Astrocyte of the cerebellum (primary cell): ENCODE measurements around the gene PAPSS1.
"Not testable (repeated sequence)": the region's sequence is repeated elsewhere in the genome, so short reads cannot be mapped to it uniquely, and the experiment has no call there.

ENCODE experiments used
- DNase-seq: peaks from one replicate; pipeline ENCODE4 v3.0.0-alpha.2; 2011; ENCODE audit warnings: low read depth
- H3K4me3 ChIP-seq: 2 replicates; pipeline ENCODE4 v1.5.1; 2011; ENCODE audit warnings: mild to moderate bottlenecking, low read depth, low read length, moderate library complexity
- in situ Hi-C: cut with HindIII; loops from 2 replicates; pipeline ENCODE4 v1.10.0; 2017; ENCODE audit warnings: low sequenced_read_pairs
- TF ChIP-seq, protein P1 (sequence below): IDR thresholded peaks from 2 replicates; pipeline ENCODE4 v1.5.1; 2012; ENCODE audit warnings: low read length, low read depth, moderate library complexity, mild to moderate bottlenecking; ENCODE audit errors: missing control alignments

PAPSS1 gene

DNA sequence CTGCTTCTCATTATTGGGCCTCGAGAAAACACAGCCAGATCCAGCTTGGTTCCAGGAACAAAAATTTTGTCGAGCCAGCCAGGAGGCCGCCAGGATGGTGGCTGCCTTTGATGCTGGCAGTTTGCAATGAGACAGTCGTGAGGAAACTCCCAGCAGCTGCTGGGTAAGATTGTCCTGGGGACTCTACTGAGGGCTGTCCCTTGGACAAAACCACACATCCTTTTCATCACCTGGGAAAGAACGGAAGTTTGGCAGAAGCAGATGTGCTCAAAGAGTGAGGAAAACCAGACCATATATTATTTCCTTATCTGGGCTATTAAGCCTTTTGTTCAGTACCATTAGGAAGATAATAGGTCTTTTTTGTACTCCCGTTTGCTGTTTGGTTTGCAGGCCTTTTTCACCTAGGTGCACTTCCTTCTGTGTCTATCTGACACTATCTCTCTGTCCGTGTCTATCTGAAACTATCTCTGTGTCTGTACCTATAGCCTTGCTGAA lies 13.4 kb upstream of the PAPSS1 start:
- TF ChIP-seq, protein P1, sequence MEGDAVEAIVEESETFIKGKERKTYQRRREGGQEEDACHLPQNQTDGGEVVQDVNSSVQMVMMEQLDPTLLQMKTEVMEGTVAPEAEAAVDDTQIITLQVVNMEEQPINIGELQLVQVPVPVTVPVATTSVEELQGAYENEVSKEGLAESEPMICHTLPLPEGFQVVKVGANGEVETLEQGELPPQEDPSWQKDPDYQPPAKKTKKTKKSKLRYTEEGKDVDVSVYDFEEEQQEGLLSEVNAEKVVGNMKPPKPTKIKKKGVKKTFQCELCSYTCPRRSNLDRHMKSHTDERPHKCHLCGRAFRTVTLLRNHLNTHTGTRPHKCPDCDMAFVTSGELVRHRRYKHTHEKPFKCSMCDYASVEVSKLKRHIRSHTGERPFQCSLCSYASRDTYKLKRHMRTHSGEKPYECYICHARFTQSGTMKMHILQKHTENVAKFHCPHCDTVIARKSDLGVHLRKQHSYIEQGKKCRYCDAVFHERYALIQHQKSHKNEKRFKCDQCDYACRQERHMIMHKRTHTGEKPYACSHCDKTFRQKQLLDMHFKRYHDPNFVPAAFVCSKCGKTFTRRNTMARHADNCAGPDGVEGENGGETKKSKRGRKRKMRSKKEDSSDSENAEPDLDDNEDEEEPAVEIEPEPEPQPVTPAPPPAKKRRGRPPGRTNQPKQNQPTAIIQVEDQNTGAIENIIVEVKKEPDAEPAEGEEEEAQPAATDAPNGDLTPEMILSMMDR, result no peak
- in situ Hi-C loops, result no loop called here
- no peak for DNase-seq
- H3K4me3 ChIP-seq, result no peak overlapping the region

GRCh38 chr4:107729050-107729449 lies 9.0 kb upstream of the PAPSS1 start:
- H3K4me3 ChIP-seq, in situ Hi-C loops, DNase-seq: not testable (repeated sequence)

- H3K4me3 ChIP-seq, DNase-seq, in situ Hi-C loops: not testable (repeated sequence)
Measured at GRCh38 chr4:107726131-107726925, 6.3 kb upstream of the PAPSS1 start.

DNA sequence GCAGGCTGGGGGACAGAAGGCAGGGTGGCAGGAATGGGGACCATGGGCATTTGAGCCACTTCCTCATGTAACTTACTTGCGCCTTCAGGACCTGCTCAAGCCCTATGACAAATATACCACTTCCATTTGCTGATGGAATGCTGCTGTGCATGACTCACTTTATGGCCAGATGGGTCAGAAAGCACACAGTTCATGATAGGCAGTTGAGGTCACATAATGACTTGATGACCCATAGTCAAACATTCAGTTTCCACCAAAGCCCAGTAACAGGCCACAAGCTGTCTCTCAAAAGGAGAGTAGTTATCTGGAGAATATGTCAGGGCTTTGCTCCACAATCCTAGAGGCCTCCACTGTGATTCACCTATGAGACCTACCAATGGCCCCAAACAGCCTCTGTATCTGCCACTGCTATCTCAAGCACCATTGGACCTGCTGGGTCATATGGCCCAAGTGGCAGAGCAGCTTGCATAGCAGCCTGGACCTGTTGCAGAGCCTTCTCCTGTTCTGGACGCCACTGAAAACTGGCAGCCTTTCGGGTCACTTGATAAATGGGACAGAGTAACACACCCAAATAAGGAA lies 5.3 kb upstream of the PAPSS1 start:
- DNase-seq, result no peak
- H3K4me3 ChIP-seq, result no peak overlapping the region
- TF ChIP-seq, protein P1, result no peak
- in situ Hi-C loops, result no loop called here

DNA sequence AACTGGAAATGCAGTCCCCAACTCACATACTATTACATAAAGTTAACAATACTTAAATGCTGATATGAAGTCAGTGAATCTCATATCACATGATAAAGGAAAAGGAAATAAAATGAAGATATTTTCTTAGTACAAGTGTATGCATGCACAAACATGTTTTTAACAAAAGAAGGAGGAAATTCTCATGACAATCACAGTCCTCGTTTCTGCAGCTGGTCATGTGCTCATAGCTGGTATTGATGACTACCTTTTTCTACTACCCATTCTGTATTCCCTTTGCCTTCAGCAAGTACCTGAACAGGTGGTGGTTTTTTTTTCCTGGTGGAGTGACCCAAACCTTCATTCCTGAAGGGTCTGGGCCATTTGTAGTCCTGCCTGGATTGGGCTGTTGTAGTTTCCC lies 3.3 kb upstream of the PAPSS1 start:
- DNase-seq, in situ Hi-C loops, H3K4me3 ChIP-seq: not testable (repeated sequence)

- H3K4me3 ChIP-seq, result peak overlapping the region; percentile 93
- in situ Hi-C loops, result no loop called here
- TF ChIP-seq, protein P1, result no peak
- DNase-seq, result no peak
Measured at GRCh38 chr4:107721436-107722100, 1.5 kb upstream of the PAPSS1 start.

DNA sequence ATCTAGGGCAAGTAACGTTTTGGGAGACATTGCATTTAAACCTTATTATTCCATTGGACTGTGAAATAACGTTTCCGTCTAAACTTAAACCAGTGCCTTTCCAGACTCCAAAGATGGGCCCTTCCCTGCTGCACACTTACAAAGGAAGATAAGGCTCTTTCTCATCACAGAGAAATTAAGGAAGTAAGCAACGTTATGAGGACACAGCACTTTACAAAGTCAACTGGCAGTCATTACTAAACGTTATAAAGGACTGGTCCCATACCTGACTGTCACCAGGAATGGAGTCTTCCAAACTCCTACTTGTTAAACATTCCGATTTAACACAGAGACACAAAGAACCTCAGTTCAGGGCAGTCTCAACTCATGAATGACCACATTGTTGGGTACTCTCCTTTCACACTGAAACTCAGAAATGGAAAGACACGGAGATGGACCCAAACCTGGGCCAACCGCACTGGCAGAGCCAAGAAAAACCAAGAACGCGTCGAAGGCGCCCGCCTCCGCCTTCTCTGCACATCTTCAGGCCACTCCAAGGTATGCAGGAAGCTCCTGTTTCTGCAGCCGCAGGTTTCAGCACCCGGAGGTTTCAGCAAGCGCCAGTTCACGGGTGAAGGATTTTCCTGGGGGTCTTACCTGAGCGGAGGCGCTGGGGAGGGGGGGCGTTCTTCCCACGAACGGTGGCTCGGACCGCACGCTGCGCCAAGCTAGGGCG lies 670 bp downstream of the PAPSS1 start:
- peak overlapping the region; percentile 93 for H3K4me3 ChIP-seq
- no peak for DNase-seq
- TF ChIP-seq, protein P1, result no peak
- in situ Hi-C loops, result no loop called here
